HCT116 (cell line): ENCODE measurements around the gene FHL2.

Experiments
- EZH2 ChIP-seq: fragments of 200-600 bp; sonication (generic); IDR thresholded peaks from 2 replicates; pipeline ENCODE4 v1.6.1; 2017; ENCODE audit warnings: antibody characterized with exemption, mixed run types
- FOSL1 ChIP-seq: IDR thresholded peaks from 2 replicates; pipeline ENCODE4 v1.6.1; 2012; ENCODE audit warnings: low read depth
- JUND ChIP-seq: IDR thresholded peaks from 2 replicates; pipeline ENCODE4 v1.6.1; 2012
- MAX ChIP-seq: IDR thresholded peaks from 2 replicates; pipeline ENCODE4 v1.6.1; 2012
- POLR2A ChIP-seq: IDR thresholded peaks from 2 replicates; pipeline ENCODE4 v1.7.0; 2011; ENCODE audit warnings: borderline replicate concordance; ENCODE audit not compliant: insufficient read depth, insufficient read length; ENCODE audit errors: extremely low read depth
- POLR2AphosphoS5 ChIP-seq: IDR thresholded peaks from 2 replicates; pipeline ENCODE4 v1.6.1; 2011; ENCODE audit warnings: mild to moderate bottlenecking, low read depth, low read length, moderate library complexity
- RAD21 ChIP-seq: IDR thresholded peaks from 2 replicates; pipeline ENCODE4 v1.6.1; 2012; ENCODE audit warnings: low read depth, mild to moderate bottlenecking
- REST ChIP-seq: IDR thresholded peaks from 2 replicates; pipeline ENCODE4 v1.6.1; 2012; ENCODE audit warnings: low read depth
- SIN3A ChIP-seq: IDR thresholded peaks from 2 replicates; pipeline ENCODE4 v1.6.1; 2012; ENCODE audit warnings: low read depth
- SP1 ChIP-seq: IDR thresholded peaks from 2 replicates; pipeline ENCODE4 v1.6.1; 2012; ENCODE audit warnings: low read depth
- TCF7L2 ChIP-seq: IDR thresholded peaks from 2 replicates; pipeline ENCODE4 v1.7.0; 2011; ENCODE audit warnings: borderline replicate concordance, inconsistent platforms; ENCODE audit not compliant: insufficient read depth, insufficient read length; ENCODE audit errors: extremely low read depth
- ZBTB33 ChIP-seq: IDR thresholded peaks from 2 replicates; pipeline ENCODE4 v1.6.1; 2011; ENCODE audit warnings: mild to moderate bottlenecking, low read length, moderate library complexity; ENCODE audit not compliant: insufficient replicate concordance; ENCODE audit errors: extremely low read depth
- TF ChIP-seq, protein P1 (sequence below), 3 experiments: fragments of 200-600 bp in 1 of 3; sonication (generic) in 1 of 3; IDR thresholded peaks in 2 of 3; conservative IDR thresholded peaks in 1 of 3; 2 replicates each; pipeline ENCODE4 v1.5.1; 2012 to 2017; ENCODE audit warnings: low read depth in 2 of 3, low read length in 2 of 3, antibody characterized with exemption in 1 of 3, borderline replicate concordance in 1 of 3, control low read depth in 1 of 3, mild to moderate bottlenecking in 1 of 3, mixed read lengths in 1 of 3, mixed run types in 1 of 3, moderate library complexity in 1 of 3; ENCODE audit not compliant: insufficient read depth in 1 of 3

DNA sequence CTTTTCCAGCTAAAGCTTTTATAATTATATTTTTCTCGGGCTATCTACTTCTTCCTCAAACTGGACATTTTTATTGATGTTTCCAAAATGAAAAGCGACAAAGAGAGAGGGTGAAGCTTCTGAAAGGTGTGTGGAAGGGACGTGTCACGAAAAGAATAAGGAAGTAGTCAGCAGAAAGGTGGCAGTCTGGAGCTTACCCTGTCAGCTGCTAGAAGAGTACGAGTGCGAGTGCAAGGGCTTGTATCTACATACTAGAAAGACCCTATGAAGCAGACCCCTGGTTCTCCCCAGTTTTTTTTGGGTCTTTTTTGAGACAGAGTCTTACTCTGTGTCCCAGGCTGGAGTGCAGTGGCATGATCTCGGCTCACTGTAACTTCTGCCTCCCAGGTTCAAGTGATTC is 14.6 kb downstream of the FHL2 start:
- no peak for TF ChIP-seq REST
- TF ChIP-seq EZH2 = no peak
- TF ChIP-seq SIN3A = no peak
- no peak for TF ChIP-seq MAX
- TF ChIP-seq FOSL1 = no peak
- TF ChIP-seq, protein P1, sequence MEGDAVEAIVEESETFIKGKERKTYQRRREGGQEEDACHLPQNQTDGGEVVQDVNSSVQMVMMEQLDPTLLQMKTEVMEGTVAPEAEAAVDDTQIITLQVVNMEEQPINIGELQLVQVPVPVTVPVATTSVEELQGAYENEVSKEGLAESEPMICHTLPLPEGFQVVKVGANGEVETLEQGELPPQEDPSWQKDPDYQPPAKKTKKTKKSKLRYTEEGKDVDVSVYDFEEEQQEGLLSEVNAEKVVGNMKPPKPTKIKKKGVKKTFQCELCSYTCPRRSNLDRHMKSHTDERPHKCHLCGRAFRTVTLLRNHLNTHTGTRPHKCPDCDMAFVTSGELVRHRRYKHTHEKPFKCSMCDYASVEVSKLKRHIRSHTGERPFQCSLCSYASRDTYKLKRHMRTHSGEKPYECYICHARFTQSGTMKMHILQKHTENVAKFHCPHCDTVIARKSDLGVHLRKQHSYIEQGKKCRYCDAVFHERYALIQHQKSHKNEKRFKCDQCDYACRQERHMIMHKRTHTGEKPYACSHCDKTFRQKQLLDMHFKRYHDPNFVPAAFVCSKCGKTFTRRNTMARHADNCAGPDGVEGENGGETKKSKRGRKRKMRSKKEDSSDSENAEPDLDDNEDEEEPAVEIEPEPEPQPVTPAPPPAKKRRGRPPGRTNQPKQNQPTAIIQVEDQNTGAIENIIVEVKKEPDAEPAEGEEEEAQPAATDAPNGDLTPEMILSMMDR (IDR thresholded peaks at IDR 0.05 in 2 of 3, conservative IDR thresholded peaks at IDR 0.05 in 1 of 3; ENCODE audit: borderline replicate concordance in 1 of 3, insufficient read depth in 1 of 3, low read depth in 2 of 3, low read length in 2 of 3) = no peak
- no peak for TF ChIP-seq RAD21
- TF ChIP-seq POLR2A = no peak
- no peak for TF ChIP-seq TCF7L2
- TF ChIP-seq JUND = no peak
- TF ChIP-seq POLR2AphosphoS5 = no peak
- TF ChIP-seq ZBTB33 = no peak
- TF ChIP-seq SP1 = no peak
